Parathyroid adenoma (tissue), 2 donors: Measurements from ENCODE around the gene SLC17A7.
"Not testable (repeated sequence)": the region's sequence is repeated elsewhere in the genome, so short reads cannot be mapped to it uniquely, and the experiment has no call there.

Experiments
- H2AFZ ChIP-seq: fragments of 300-600 bp; sonication (generic); one replicate; pipeline ENCODE4 v1.7.0; 2017; ENCODE audit warnings: antibody characterized with exemption, mild to moderate bottlenecking
- H3K27ac ChIP-seq: fragments of 300-600 bp; sonication (generic); one replicate; pipeline ENCODE4 v1.7.0; 2017
- H3K27me3 ChIP-seq: fragments of 300-600 bp; sonication (generic); one replicate; pipeline ENCODE4 v1.7.0; 2017; ENCODE audit warnings: low read length; ENCODE audit not compliant: control insufficient read depth, insufficient read depth
- H3K36me3 ChIP-seq: fragments of 300-600 bp; sonication (generic); one replicate; pipeline ENCODE4 v1.7.0; 2017; ENCODE audit warnings: low read length; ENCODE audit not compliant: control insufficient read depth, insufficient read depth
- H3K4me1 ChIP-seq: fragments of 300-600 bp; sonication (generic); one replicate; pipeline ENCODE4 v1.7.0; 2017; ENCODE audit warnings: control low read depth
- H3K4me2 ChIP-seq: fragments of 300-600 bp; sonication (generic); one replicate; pipeline ENCODE4 v1.7.0; 2017; ENCODE audit warnings: low read length
- H3K4me3 ChIP-seq: fragments of 300-600 bp; sonication (generic); one replicate; pipeline ENCODE4 v1.7.0; 2017; ENCODE audit warnings: low read depth, low read length
- H3K79me2 ChIP-seq: fragments of 300-600 bp; sonication (generic); one replicate; pipeline ENCODE4 v1.7.0; 2017; ENCODE audit warnings: control low read depth
- H3K9ac ChIP-seq: fragments of 300-600 bp; sonication (generic); one replicate; pipeline ENCODE4 v1.7.0; 2017; ENCODE audit warnings: mild to moderate bottlenecking
- H3K9me3 ChIP-seq: fragments of 300-600 bp; sonication (generic); one replicate; pipeline ENCODE4 v1.7.0; 2017; ENCODE audit warnings: low read length; ENCODE audit not compliant: control insufficient read depth
- CTCF ChIP-seq: fragments of 300-600 bp; sonication (generic); IDR thresholded peaks from one replicate; pipeline ENCODE4 v1.7.0; 2017; ENCODE audit warnings: antibody characterized with exemption, mild to moderate bottlenecking
- donor health status: primary hyperparathyroidism.

SLC17A7 gene

GRCh38 chr19:49474542-49474924 lies 33.2 kb upstream of the SLC17A7 start:
- Histone ChIP-seq H2AFZ (peak overlapping the region; percentile 79), H3K4me2 (peak overlapping the region; percentile 99), H3K79me2 (no peaks in the 10 kb centered on the region), H3K9me3 (no peaks in the 10 kb centered on the region), H3K9ac (no peak overlapping the region), H3K4me3 (peak overlapping the region; percentile 99), H3K27me3 (no peaks in the 10 kb centered on the region), H3K27ac (peak overlapping the region; percentile 42), H3K4me1 (peaks cover 4% of the 10 kb centered on the region), H3K36me3 (no peaks in the 10 kb centered on the region)
- TF ChIP-seq CTCF, result no peak

- peak within 1 kb of the TSS; percentile 42 for H3K27ac ChIP-seq
- no peaks in the 10 kb centered on the region for H3K9me3 ChIP-seq
Measured at GRCh38 chr19:49473868-49474541, 32.7 kb upstream of the SLC17A7 start, which contains the start of gene FLT3LG. Gene FLT3LG (plus strand): TSS chr19:49474215. CDS start chr19:49474640, 425 bp downstream.

GRCh38 chr19:49473501-49473867 lies 32.2 kb upstream of the SLC17A7 start:
- not testable (repeated sequence) for H3K4me1 ChIP-seq, H3K9me3 ChIP-seq, H3K27ac ChIP-seq, H3K27me3 ChIP-seq, H3K36me3 ChIP-seq, H3K79me2 ChIP-seq, H3K9ac ChIP-seq
- peak overlapping the region; percentile 99 for H3K4me3 ChIP-seq
- peak overlapping the region; percentile 79 for H2AFZ ChIP-seq
- peak overlapping the region; percentile 99 for H3K4me2 ChIP-seq

More at GRCh38 chr19:49473868-49474541, 32.7 kb upstream of the SLC17A7 start, which contains the start of gene FLT3LG:
- H3K9ac ChIP-seq, result peak within 1 kb of the TSS; percentile 25
- H3K4me3 ChIP-seq, result peak within 1 kb of the TSS; percentile 99
- TF ChIP-seq CTCF, result peak; percentile 99
- no peaks in the 10 kb centered on the region for H3K79me2 ChIP-seq
- peak within 1 kb of the TSS; percentile 99 for H3K4me2 ChIP-seq
- H2AFZ ChIP-seq, result peak within 1 kb of the TSS; percentile 79
- peaks cover 4% of the 10 kb centered on the region for H3K4me1 ChIP-seq
- H3K27me3 ChIP-seq, result no peaks in the 10 kb centered on the region
- H3K36me3 ChIP-seq, result no peaks in the 10 kb centered on the region

- H3K4me1 ChIP-seq, result peaks cover 4% of the 10 kb centered on the region
- no peak overlapping the region for H2AFZ ChIP-seq
- no peaks in the 10 kb centered on the region for H3K27me3 ChIP-seq
- H3K9me3 ChIP-seq, result no peaks in the 10 kb centered on the region
- no peak overlapping the region for H3K9ac ChIP-seq
- H3K36me3 ChIP-seq, result no peaks in the 10 kb centered on the region
- H3K79me2 ChIP-seq, result no peaks in the 10 kb centered on the region
- no peak overlapping the region for H3K27ac ChIP-seq
- TF ChIP-seq CTCF, result no peak
- H3K4me3 ChIP-seq, result no peak overlapping the region
- no peak overlapping the region for H3K4me2 ChIP-seq
Measured at GRCh38 chr19:49472936-49473335, 31.6 kb upstream of the SLC17A7 start.

GRCh38 chr19:49470615-49470978 lies 29.3 kb upstream of the SLC17A7 start:
- no peak overlapping the region for H3K27ac ChIP-seq
- no peaks in the 10 kb centered on the region for H3K27me3 ChIP-seq
- H2AFZ ChIP-seq, result no peak overlapping the region
- H3K9ac ChIP-seq, result no peak overlapping the region
- no peaks in the 10 kb centered on the region for H3K9me3 ChIP-seq
- TF ChIP-seq CTCF, result no peak
- no peak overlapping the region for H3K4me3 ChIP-seq
- H3K4me2 ChIP-seq, result no peak overlapping the region
- H3K4me1 ChIP-seq, result peaks cover 4% of the 10 kb centered on the region
- H3K36me3 ChIP-seq, result no peaks in the 10 kb centered on the region
- no peaks in the 10 kb centered on the region for H3K79me2 ChIP-seq
